Gastroesophageal sphincter (tissue), 4 donors: ENCODE results near the gene SLC38A2. TPM values are rescaled to one million over a fixed set of nuclear protein-coding genes. Genes with fewer than 3 reads are reported as not detected.

ENCODE experiments used
- ATAC-seq: fragments of 150-250 bp; one replicate; pipeline ENCODE4 v1.9.1; 2016; ENCODE audit warnings: mild to moderate bottlenecking, moderate library complexity
- H3K27ac ChIP-seq, 4 donors: fragments of 200-600 bp; sonication (generic) in 3 of 4; 1 replicate in 3 of 4; 2 replicates in 1 of 4; pipeline ENCODE4 v1.5.1; 2016 to 2019
- H3K27me3 ChIP-seq: fragments of 200-600 bp; sonication (generic); one replicate; pipeline ENCODE4 v1.5.1; 2019
- H3K36me3 ChIP-seq, 2 donors: fragments of 200-600 bp; sonication (generic); one replicate each; pipeline ENCODE4 v1.5.1; 2019; ENCODE audit warnings: control low read depth in 1 of 2
- H3K4me1 ChIP-seq, 3 donors: fragments of 200-600 bp; sonication (generic); 1 replicate in 2 of 3; 2 replicates in 1 of 3; pipeline ENCODE4 v1.5.1; 2016 to 2019; ENCODE audit warnings: control low read depth in 2 of 3
- H3K4me3 ChIP-seq, 2 donors: fragments of 200-600 bp; sonication (generic); one replicate each; pipeline ENCODE4 v1.5.1; 2019; ENCODE audit warnings: mild to moderate bottlenecking in 1 of 2, moderate library complexity in 1 of 2
- H3K9me3 ChIP-seq, 3 donors: fragments of 200-600 bp; sonication (generic); one replicate each; pipeline ENCODE4 v1.5.1; 2017 to 2019; ENCODE audit warnings: control low read depth in 2 of 3
- CTCF ChIP-seq, 4 experiments: fragments of 200-600 bp in 2 of 4; fragments of 450-650 bp in 2 of 4; sonication (generic) in 1 of 4; IDR thresholded peaks; one replicate each; pipeline ENCODE4 v1.5.1; 2017 to 2019; ENCODE audit warnings: antibody characterized with exemption in 4 of 4, mild to moderate bottlenecking in 2 of 4, moderate library complexity in 2 of 4
- EP300 ChIP-seq: sonication (generic); formaldehyde crosslinking; IDR thresholded peaks from one replicate; pipeline ENCODE4 v1.6.1; 2017; ENCODE audit warnings: antibody characterized with exemption, mild to moderate bottlenecking
- POLR2A ChIP-seq, 2 donors: fragments of 450-650 bp; IDR thresholded peaks; one replicate each; pipeline ENCODE4 v1.6.1; 2017; ENCODE audit warnings: antibody characterized with exemption in 2 of 2, mild to moderate bottlenecking in 2 of 2, moderate library complexity in 1 of 2
- POLR2AphosphoS5 ChIP-seq: sonication (generic); formaldehyde crosslinking; IDR thresholded peaks from one replicate; pipeline ENCODE4 v1.6.1; 2017; ENCODE audit warnings: antibody characterized with exemption
- WGBS, 2 donors: methylation state at CpG; one replicate each; pipeline ENCODE4 v1.1.5; 2018; ENCODE audit warnings: low coverage in 1 of 2; 5-methylcytosine and 5-hydroxymethylcytosine counted together
- total RNA-seq, 4 donors: library from RNA; depleted of rRNA; stranded (reverse); fragments of >200 nt; gene quantifications; one replicate each; pipeline ENCODE4 v1.1.0, GENCODE V29; 2016

The SLC38A2 gene
- total RNA-seq, 4 donors from 2014 or later = 175 to 271 (median 263) TPM

DNA sequence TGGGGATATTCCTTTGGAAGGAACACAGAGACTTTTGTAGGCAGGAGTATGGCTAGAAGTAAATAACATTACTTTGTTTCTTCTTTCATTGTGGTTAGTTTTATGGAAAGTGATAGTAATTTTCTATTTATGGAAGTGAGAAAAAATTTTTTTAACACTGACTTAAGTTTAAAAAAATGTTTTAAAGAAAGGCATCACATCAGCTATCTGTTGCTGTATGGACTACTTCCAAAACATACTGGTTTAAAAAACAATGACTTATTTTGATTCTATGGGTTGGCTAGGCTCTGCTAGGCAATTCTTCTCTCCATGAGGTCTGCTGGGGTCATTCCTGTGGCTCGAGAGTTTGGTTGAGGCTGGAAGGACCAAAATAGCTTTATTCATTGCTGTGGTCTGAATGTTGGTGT, 31.7 kb upstream of the SLC38A2 start:
- peaks cover 7 to 38% (median 13%) of the 10 kb centered on the region in 3 donors for H3K4me1 ChIP-seq
- no peak overlapping the region for H3K27ac ChIP-seq
- H3K27me3 ChIP-seq = no peaks in the 10 kb centered on the region
- no peaks in the 10 kb centered on the region for H3K36me3 ChIP-seq
- H3K9me3 ChIP-seq = no peaks in the 10 kb centered on the region
- H3K4me3 ChIP-seq = no peak overlapping the region
- WGBS, 2 donors = 11 to 25% methylated on average over 1 of the region's 1 CpG
- no peak for ATAC-seq
- TF ChIP-seq POLR2AphosphoS5 = no peak
- TF ChIP-seq CTCF (IDR thresholded peaks at IDR 0.05) = no peak
- TF ChIP-seq EP300 = no peak
- TF ChIP-seq POLR2A (IDR thresholded peaks at IDR 0.05) = no peak

GRCh38 chr12:46403719-46404070, 31.1 kb upstream of the SLC38A2 start:
- Histone ChIP-seq H3K27me3 (no peaks in the 10 kb centered on the region), H3K36me3 (no peaks in the 10 kb centered on the region), H3K9me3 (no peaks in the 10 kb centered on the region), H3K27ac (peak overlapping the region in 2 of 4 donors; percentile 54 to 65), H3K4me1 (peaks cover 7 to 38% (median 13%) of the 10 kb centered on the region in 3 donors), H3K4me3 (no peak overlapping the region)
- no peak for ATAC-seq
- TF ChIP-seq EP300 (no peak), POLR2AphosphoS5 (no peak), POLR2A (IDR thresholded peaks at IDR 0.05) (no peak), CTCF (IDR thresholded peaks at IDR 0.05) (no peak)

GRCh38 chr12:46402941-46403718, 30.6 kb upstream of the SLC38A2 start:
- peak overlapping the region; percentile 7 to 65 (median 46) for H3K27ac ChIP-seq
- H3K9me3 ChIP-seq = no peaks in the 10 kb centered on the region
- H3K4me3 ChIP-seq = no peak overlapping the region
- peaks cover 7 to 38% (median 13%) of the 10 kb centered on the region in 3 donors for H3K4me1 ChIP-seq
- no peaks in the 10 kb centered on the region for H3K36me3 ChIP-seq
- no peak for ATAC-seq
- TF ChIP-seq POLR2AphosphoS5 = no peak
- no peak for TF ChIP-seq POLR2A (IDR thresholded peaks at IDR 0.05)
- no peak for TF ChIP-seq EP300
- TF ChIP-seq CTCF (IDR thresholded peaks at IDR 0.05) = no peak
- WGBS, 2 donors = 21 to 42% methylated on average over 3 of the region's 3 CpGs
- H3K27me3 ChIP-seq = no peaks in the 10 kb centered on the region

DNA sequence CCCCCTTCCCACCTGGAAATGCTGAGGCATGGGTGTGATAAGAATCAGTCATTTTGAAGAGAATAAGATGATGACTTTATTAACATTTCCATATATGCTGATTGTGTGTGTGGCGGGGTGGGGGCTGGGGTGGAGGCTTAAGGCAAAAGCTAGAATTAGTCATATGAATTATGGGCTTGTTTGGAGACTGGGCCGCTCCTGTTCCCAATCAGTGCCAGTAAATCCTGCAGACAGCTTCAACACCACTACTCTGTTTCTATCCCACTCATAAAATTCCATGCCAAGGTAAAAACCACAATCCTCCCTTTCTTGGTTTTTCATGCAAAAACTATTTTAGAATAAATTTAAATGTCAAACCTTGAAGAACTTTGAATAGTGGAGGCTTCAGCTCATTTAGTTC, 29.9 kb upstream of the SLC38A2 start:
- 10 to 26% methylated on average over 1 to 2 of the region's 2 CpGs for WGBS, 2 donors
- Histone ChIP-seq H3K27me3 (no peaks in the 10 kb centered on the region), H3K36me3 (no peaks in the 10 kb centered on the region), H3K27ac (peak overlapping the region; percentile 39 to 65 (median 53)), H3K4me3 (no peak overlapping the region), H3K9me3 (no peaks in the 10 kb centered on the region), H3K4me1 (peaks cover 7 to 38% (median 13%) of the 10 kb centered on the region in 3 donors)
- ATAC-seq = peak; percentile 60
- TF ChIP-seq POLR2AphosphoS5 = peak; percentile 71
- no peak for TF ChIP-seq EP300

- ATAC-seq = no peak
- no peaks in the 10 kb centered on the region for H3K9me3 ChIP-seq
- H3K4me1 ChIP-seq = peaks cover 7 to 38% (median 13%) of the 10 kb centered on the region in 3 donors
- H3K4me3 ChIP-seq = no peak overlapping the region
- WGBS, 2 donors = 25 to 37% methylated on average over 2 to 4 of the region's 4 CpGs
- no peaks in the 10 kb centered on the region for H3K36me3 ChIP-seq
- no peaks in the 10 kb centered on the region for H3K27me3 ChIP-seq
- TF ChIP-seq POLR2AphosphoS5 (peak; percentile 27), POLR2A (IDR thresholded peaks at IDR 0.05) (no peak), CTCF (IDR thresholded peaks at IDR 0.05) (peak in 3 of 4 experiments; percentile 43 to 50 (median 43)), EP300 (no peak)
- H3K27ac ChIP-seq = peak overlapping the region in 3 of 4 donors; percentile 41 to 65 (median 54)
Observed at GRCh38 chr12:46401662-46402061, 29.1 kb upstream of the SLC38A2 start.
